ENCODE results near the gene TSPAN32. TPM values are rescaled to one million over a fixed set of nuclear protein-coding genes. Genes with fewer than 3 reads are reported as not detected.

Gene TSPAN32
- total RNA-seq, 1 donor from 2014 or later, result 12.2 TPM

DNA sequence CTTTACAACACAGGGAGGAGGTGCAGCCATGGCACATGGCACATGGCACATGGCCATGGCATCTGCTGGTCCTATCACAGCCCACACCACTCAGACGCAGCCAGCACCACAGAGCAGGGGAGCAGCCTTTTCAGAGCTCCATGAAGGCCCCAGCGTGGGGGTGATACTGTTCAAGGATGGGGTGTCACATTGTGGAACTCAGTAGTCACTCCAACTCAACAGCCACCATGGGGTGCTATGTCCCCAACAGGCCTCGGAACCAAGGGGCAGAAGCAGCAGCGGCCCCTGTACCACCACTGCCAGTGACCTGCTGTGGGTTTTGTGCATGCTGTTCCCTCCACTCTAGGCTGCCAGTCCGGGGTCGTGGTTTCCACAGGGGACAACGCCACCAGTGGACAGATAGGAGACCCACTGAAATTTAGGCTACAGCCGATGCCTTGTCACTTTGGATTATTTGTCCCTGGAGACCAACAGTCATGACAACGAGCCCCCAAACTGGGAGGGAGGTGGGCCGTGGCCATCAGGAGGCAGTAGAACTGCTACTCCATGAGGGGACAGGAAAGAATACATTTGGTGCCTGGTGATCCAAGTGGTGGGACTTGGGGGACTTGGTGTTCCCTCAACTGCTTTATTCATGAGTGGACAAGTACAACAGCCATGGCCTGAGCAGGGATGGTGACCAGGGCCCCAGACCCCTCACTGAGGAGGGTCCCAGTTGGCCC is 44.9 kb downstream of the TSPAN32 start:
- Histone ChIP-seq H3K4me3 (no peak overlapping the region), H3K9me3 (no peaks in the 10 kb centered on the region), H3K27me3 (no peaks in the 10 kb centered on the region), H3K27ac (no peak overlapping the region), H3K4me1 (no peaks in the 10 kb centered on the region), H3K36me3 (no peaks in the 10 kb centered on the region)
- intact Hi-C loops (cut with DNase I), result no loop called here
- ATAC-seq (no peak), DNase-seq (peak; percentile 40)
- TF ChIP-seq, protein P1, sequence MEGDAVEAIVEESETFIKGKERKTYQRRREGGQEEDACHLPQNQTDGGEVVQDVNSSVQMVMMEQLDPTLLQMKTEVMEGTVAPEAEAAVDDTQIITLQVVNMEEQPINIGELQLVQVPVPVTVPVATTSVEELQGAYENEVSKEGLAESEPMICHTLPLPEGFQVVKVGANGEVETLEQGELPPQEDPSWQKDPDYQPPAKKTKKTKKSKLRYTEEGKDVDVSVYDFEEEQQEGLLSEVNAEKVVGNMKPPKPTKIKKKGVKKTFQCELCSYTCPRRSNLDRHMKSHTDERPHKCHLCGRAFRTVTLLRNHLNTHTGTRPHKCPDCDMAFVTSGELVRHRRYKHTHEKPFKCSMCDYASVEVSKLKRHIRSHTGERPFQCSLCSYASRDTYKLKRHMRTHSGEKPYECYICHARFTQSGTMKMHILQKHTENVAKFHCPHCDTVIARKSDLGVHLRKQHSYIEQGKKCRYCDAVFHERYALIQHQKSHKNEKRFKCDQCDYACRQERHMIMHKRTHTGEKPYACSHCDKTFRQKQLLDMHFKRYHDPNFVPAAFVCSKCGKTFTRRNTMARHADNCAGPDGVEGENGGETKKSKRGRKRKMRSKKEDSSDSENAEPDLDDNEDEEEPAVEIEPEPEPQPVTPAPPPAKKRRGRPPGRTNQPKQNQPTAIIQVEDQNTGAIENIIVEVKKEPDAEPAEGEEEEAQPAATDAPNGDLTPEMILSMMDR (IDR thresholded peaks at IDR 0.05), result no peak

DNA sequence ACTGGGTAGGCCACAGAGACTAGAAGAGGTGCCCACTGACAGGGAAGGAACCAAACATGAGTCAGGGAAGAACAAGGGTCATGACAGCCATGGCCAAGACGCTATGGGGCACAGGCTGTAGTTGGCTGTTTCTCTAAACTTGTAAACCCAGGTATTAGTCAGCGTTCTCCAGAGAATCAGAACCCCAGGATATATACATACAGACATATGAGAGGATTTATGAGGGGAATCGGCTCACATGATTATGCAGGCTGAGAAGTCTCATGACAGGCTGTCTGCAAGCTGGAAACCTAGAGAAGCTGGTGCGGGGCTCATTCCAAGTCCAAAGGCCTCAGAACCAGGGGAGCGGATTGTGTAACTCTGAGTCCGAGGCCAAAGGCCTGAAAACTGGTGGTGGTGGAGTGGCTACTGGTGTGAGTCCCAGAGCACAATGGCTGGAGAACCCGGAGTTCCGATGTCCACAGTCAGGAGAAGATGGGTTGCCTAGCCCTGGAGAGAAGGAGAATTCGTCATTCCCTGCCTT is 45.6 kb downstream of the TSPAN32 start:
- Histone ChIP-seq H3K27me3 (no peaks in the 10 kb centered on the region), H3K27ac (no peak overlapping the region), H3K36me3 (no peaks in the 10 kb centered on the region), H3K4me1 (no peaks in the 10 kb centered on the region), H3K4me3 (no peak overlapping the region), H3K9me3 (no peaks in the 10 kb centered on the region)
- ATAC-seq, result no peak
- DNase-seq, result peak; percentile 38
- TF ChIP-seq, protein P1 (IDR thresholded peaks at IDR 0.05), result no peak
- intact Hi-C loops (cut with DNase I), result no loop called here

DNA sequence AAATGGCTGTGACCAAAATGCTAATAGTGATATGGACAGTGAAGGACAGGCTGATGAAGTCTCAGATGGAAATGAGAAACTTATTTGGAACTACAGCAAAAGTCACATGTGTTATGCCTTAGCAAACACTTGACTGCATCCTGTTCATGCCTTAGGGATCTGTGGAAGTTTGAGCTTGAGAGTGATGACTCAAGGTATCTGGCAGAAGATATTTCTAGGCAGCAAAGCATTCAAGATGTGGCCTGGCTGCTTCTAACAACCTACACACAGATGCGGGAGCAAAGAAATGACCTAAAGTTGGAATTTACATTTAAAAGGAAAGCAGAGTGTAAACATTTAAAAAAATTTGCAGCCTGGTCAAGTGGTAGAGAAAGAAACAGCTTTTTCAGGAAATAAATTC is 47.2 kb downstream of the TSPAN32 start:
- Histone ChIP-seq H3K36me3 (no peaks in the 10 kb centered on the region), H3K27me3 (no peaks in the 10 kb centered on the region), H3K4me1 (no peaks in the 10 kb centered on the region), H3K4me3 (no peak overlapping the region), H3K9me3 (no peaks in the 10 kb centered on the region), H3K27ac (no peak overlapping the region)
- no peak for ATAC-seq
- no peak for DNase-seq
- intact Hi-C loops (cut with DNase I), result no loop called here
- TF ChIP-seq, protein P1 (IDR thresholded peaks at IDR 0.05), result no peak

- Histone ChIP-seq H3K36me3 (no peaks in the 10 kb centered on the region), H3K27me3 (no peaks in the 10 kb centered on the region), H3K4me1 (no peaks in the 10 kb centered on the region), H3K27ac (no peak overlapping the region), H3K4me3 (no peak overlapping the region), H3K9me3 (no peaks in the 10 kb centered on the region)
- ATAC-seq, result no peak
- peak; percentile 28 for DNase-seq
- TF ChIP-seq, protein P1 (IDR thresholded peaks at IDR 0.05), result no peak
- intact Hi-C loops (cut with DNase I), result no loop called here
Observed at GRCh38 chr11:2351701-2352100, 49.9 kb downstream of the TSPAN32 start.

DNA sequence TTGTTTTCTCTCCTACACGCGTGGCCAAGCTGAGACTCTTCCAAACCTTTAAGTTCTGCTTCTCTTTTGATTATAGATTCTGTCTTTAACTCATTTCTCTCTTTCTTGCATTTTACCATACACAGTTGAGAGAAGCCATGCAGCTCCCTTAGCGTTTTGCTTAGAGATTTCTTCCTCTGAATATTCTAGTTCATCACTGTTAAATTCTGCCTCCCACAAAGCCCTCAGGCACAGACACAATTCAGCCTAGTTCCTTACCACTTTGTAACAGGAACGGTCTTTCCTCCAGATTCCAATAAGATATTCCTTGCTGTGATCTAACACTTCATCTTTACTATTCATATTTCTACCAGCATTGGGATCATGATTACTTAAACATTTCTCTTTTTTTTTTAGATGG is 50.6 kb downstream of the TSPAN32 start:
- intact Hi-C loops (cut with DNase I), result no loop called here
- no peak for ATAC-seq

More for the DNA sequence above, 50.6 kb downstream of the TSPAN32 start:
- no peak overlapping the region for H3K4me3 ChIP-seq
- no peaks in the 10 kb centered on the region for H3K27me3 ChIP-seq
- no peaks in the 10 kb centered on the region for H3K9me3 ChIP-seq
- H3K4me1 ChIP-seq, result no peaks in the 10 kb centered on the region
- H3K36me3 ChIP-seq, result no peaks in the 10 kb centered on the region
- H3K27ac ChIP-seq, result no peak overlapping the region
- TF ChIP-seq, protein P1 (IDR thresholded peaks at IDR 0.05), result no peak
- no peak for DNase-seq
